Measurements from ENCODE around the gene GRXCR2. TPM values are rescaled to one million over a fixed set of nuclear protein-coding genes. Genes with fewer than 3 reads are reported as not detected.

Gene GRXCR2
- polyA plus RNA-seq, 1 donor from 2014 or later: not detected

GRCh38 chr5:145852990-145853389 is 19.8 kb downstream of the GRXCR2 start:
- Histone ChIP-seq H3K9me2 (ENCODE audit: insufficient read depth, low read length) (no peaks in the 10 kb centered on the region), H2AFZ (ENCODE audit: low read depth, low read length) (no peak overlapping the region), H3K4me2 (ENCODE audit: low read length) (no peak overlapping the region), H3F3A (ENCODE audit: insufficient read depth, low read length, poor library complexity, severe bottlenecking) (no peaks in the 10 kb centered on the region), H4K20me1 (ENCODE audit: insufficient read depth) (no peaks in the 10 kb centered on the region), H3K9ac (ENCODE audit: low read length) (no peak overlapping the region), H3K27me3 (ENCODE audit: insufficient read depth, low read depth, low read length) (no peaks in the 10 kb centered on the region), H3K27ac (ENCODE audit: low read length) (no peak overlapping the region), H3K36me3 (ENCODE audit: insufficient read depth, low read length) (no peaks in the 10 kb centered on the region), H3K4me3 (ENCODE audit: low read length) (no peak overlapping the region), H3K79me2 (replicated peaks; ENCODE audit: insufficient read depth, low read length) (no peaks in the 10 kb centered on the region), H3K9me3 (ENCODE audit: low read length) (no peaks in the 10 kb centered on the region)
- no peak for TF ChIP-seq RAD21 (conservative IDR thresholded peaks at IDR 0.05)
- TF ChIP-seq TAF1 (IDR thresholded peaks at IDR 0.05; ENCODE audit: low read depth): no peak
- no peak for TF ChIP-seq MXI1 (conservative IDR thresholded peaks at IDR 0.05; ENCODE audit: poor library complexity, severe bottlenecking)
- no peak for TF ChIP-seq EZH2 (IDR thresholded peaks at IDR 0.05; ENCODE audit: borderline replicate concordance, insufficient read depth, low read length, poor library complexity, severe bottlenecking)

GRCh38 chr5:145848854-145849253 is 24.0 kb downstream of the GRXCR2 start:
- TF ChIP-seq CTCF (IDR thresholded peaks at IDR 0.05; ENCODE audit: poor library complexity, severe bottlenecking) (no peak), EZH2 (IDR thresholded peaks at IDR 0.05; ENCODE audit: borderline replicate concordance, insufficient read depth, low read length, poor library complexity, severe bottlenecking) (no peak), SMC3 (conservative IDR thresholded peaks at IDR 0.05; ENCODE audit: poor library complexity) (no peak), REST (IDR thresholded peaks at IDR 0.05; ENCODE audit: borderline replicate concordance) (no peak), MXI1 (conservative IDR thresholded peaks at IDR 0.05; ENCODE audit: poor library complexity, severe bottlenecking) (no peak), POLR2AphosphoS5 (IDR thresholded peaks at IDR 0.05) (no peak), EP300 (conservative IDR thresholded peaks at IDR 0.05; ENCODE audit: poor library complexity, severe bottlenecking) (no peak)
- H3K9me2 ChIP-seq (ENCODE audit: insufficient read depth, low read length): no peaks in the 10 kb centered on the region
- no peak overlapping the region for H3K4me2 ChIP-seq (ENCODE audit: low read length)
- H3K79me2 ChIP-seq (replicated peaks; ENCODE audit: insufficient read depth, low read length): no peaks in the 10 kb centered on the region
- no peak overlapping the region for H3K4me3 ChIP-seq (ENCODE audit: low read length)
- no peaks in the 10 kb centered on the region for H3K9me3 ChIP-seq (ENCODE audit: low read length)
- H3K27me3 ChIP-seq (ENCODE audit: insufficient read depth, low read depth, low read length): no peaks in the 10 kb centered on the region
- H4K20me1 ChIP-seq (ENCODE audit: insufficient read depth): no peaks in the 10 kb centered on the region
- H3K9ac ChIP-seq (ENCODE audit: low read length): no peak overlapping the region
- no peak overlapping the region for H2AFZ ChIP-seq (ENCODE audit: low read depth, low read length)
- no peaks in the 10 kb centered on the region for H3F3A ChIP-seq (ENCODE audit: insufficient read depth, low read length, poor library complexity, severe bottlenecking)
- no peaks in the 10 kb centered on the region for H3K36me3 ChIP-seq (ENCODE audit: insufficient read depth, low read length)
- H3K27ac ChIP-seq (ENCODE audit: low read length): no peak overlapping the region

Measured in neural cell (in vitro differentiated cells).